Fibroblast of lung (primary cell): ENCODE results near the gene MTMR1. TPM values are rescaled to one million over a fixed set of nuclear protein-coding genes. Genes with fewer than 3 reads are reported as not detected.

Source experiments
- DNase-seq, 2 donors: peaks; one replicate each; pipeline versions ENCODE4 v3.0.0 to v3.0.0-alpha.2; 2010; ENCODE audit warnings: low read depth in 2 of 2
- H2AFZ ChIP-seq: 2 replicates; pipeline ENCODE4 v1.5.1; 2012; ENCODE audit warnings: low read length, control low read depth, inconsistent platforms
- H3K27ac ChIP-seq: 2 replicates; pipeline ENCODE4 v1.5.1; 2011; ENCODE audit warnings: low read length, control low read depth; ENCODE audit not compliant: insufficient read depth
- H3K27me3 ChIP-seq: 2 replicates; pipeline ENCODE4 v1.5.1; 2011; ENCODE audit warnings: mild to moderate bottlenecking, low read length; ENCODE audit not compliant: control insufficient read depth, insufficient read depth
- H3K36me3 ChIP-seq: 2 replicates; pipeline ENCODE4 v1.5.1; 2011; ENCODE audit warnings: low read length; ENCODE audit not compliant: control insufficient read depth, insufficient read depth
- H3K4me1 ChIP-seq: 2 replicates; pipeline ENCODE4 v1.5.1; 2011; ENCODE audit warnings: low read length; ENCODE audit not compliant: control insufficient read depth, insufficient read depth; ENCODE audit errors: extremely low read depth
- H3K4me2 ChIP-seq: 2 replicates; pipeline ENCODE4 v1.5.1; 2011; ENCODE audit warnings: low read length, control low read depth; ENCODE audit not compliant: insufficient read depth; ENCODE audit errors: extremely low read depth
- H3K4me3 ChIP-seq, 4 experiments: fragments of 200-600 bp in 1 of 4; sonication (generic) in 1 of 4; replicated peaks in 1 of 4; 2 replicates each; pipeline ENCODE4 v1.5.1; 2011 to 2016; ENCODE audit warnings: low read length in 4 of 4, low read depth in 3 of 4, mild to moderate bottlenecking in 3 of 4, control low read depth in 2 of 4, inconsistent platforms in 1 of 4, mixed read lengths in 1 of 4; ENCODE audit not compliant: insufficient read depth in 1 of 4; ENCODE audit errors: control extremely low read depth in 1 of 4
- H3K79me2 ChIP-seq: 2 replicates; pipeline ENCODE4 v1.5.1; 2012; ENCODE audit warnings: mild to moderate bottlenecking, low read length, inconsistent platforms; ENCODE audit not compliant: control insufficient read depth, insufficient read depth
- H3K9ac ChIP-seq: 2 replicates; pipeline ENCODE4 v1.5.1; 2011; ENCODE audit warnings: mild to moderate bottlenecking, low read length, control low read depth; ENCODE audit not compliant: insufficient read depth
- H3K9me3 ChIP-seq: 2 replicates; pipeline ENCODE4 v1.5.1; 2012; ENCODE audit warnings: low read depth, low read length; ENCODE audit not compliant: control insufficient read depth, insufficient read depth
- H4K20me1 ChIP-seq: 2 replicates; pipeline ENCODE4 v1.5.1; 2011; ENCODE audit warnings: low read length; ENCODE audit not compliant: control insufficient read depth, insufficient read depth; ENCODE audit errors: extremely low read depth
- EZH2 ChIP-seq: IDR thresholded peaks from 2 replicates; pipeline ENCODE4 v1.5.1; 2012; ENCODE audit warnings: low read length, control low read depth, mild to moderate bottlenecking; ENCODE audit errors: missing control alignments
- polyA plus RNA-seq, 2 donors: library from polyadenylated mRNA; depleted of rRNA in 1 of 2; stranded (reverse) in 1 of 2; unstranded in 1 of 2; fragments of >200 nt; gene quantifications; 2 replicates each; pipeline ENCODE4 v1.2.1, GENCODE V29; 2011 to 2012; ENCODE audit warnings: missing spikeins in 1 of 2
- total RNA-seq: library from RNA; depleted of rRNA; stranded (reverse); fragments of >200 nt; gene quantifications from 2 replicates; pipeline ENCODE4 v1.2.1, GENCODE V29; 2014
- TF ChIP-seq, protein P1 (sequence below), 2 donors: IDR thresholded peaks in 1 of 2; conservative IDR thresholded peaks in 1 of 2; 1 replicate in 1 of 2; 2 replicates in 1 of 2; pipeline ENCODE4 v1.5.1; 2011 to 2012; ENCODE audit warnings: low read length in 2 of 2, control low read depth in 1 of 2, inconsistent platforms in 1 of 2, low read depth in 1 of 2, mild to moderate bottlenecking in 1 of 2

Gene MTMR1
- total and polyA plus RNA-seq, 2 donors (not counting 1 experiment from before 2014, with no cell fraction given) = 22.3 to 28.1 TPM

DNA sequence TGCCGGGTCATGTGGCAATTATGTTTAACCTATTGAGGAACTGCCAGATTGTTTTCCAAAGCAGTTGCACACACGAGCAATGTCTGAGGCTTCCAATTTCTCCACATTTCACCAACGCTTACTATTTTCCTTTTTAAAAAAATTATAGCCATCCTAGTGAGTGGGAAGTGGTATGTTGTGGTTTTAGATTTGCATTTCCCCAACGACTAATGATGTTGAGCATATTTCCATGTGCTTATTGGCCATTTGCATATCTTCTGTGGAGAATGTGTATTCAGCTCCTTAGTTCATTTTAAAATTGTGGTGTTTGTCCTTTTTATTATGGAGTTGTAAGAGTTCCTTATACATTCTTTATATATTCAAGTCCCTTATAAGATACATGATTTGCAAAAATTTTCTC, 60.2 kb downstream of the MTMR1 start:
- H4K20me1 ChIP-seq = no peaks in the 10 kb centered on the region
- H3K4me1 ChIP-seq = no peaks in the 10 kb centered on the region
- H3K9me3 ChIP-seq = no peaks in the 10 kb centered on the region
- H2AFZ ChIP-seq = no peak overlapping the region
- peaks cover 2% of the 10 kb centered on the region for H3K36me3 ChIP-seq
- DNase-seq = peak in 1 of 2 donors; percentile 30
- no peak overlapping the region for H3K9ac ChIP-seq
- no peaks in the 10 kb centered on the region for H3K79me2 ChIP-seq
- no peak overlapping the region for H3K27ac ChIP-seq
- H3K4me3 ChIP-seq = no peak overlapping the region
- H3K4me2 ChIP-seq = no peak overlapping the region
- H3K27me3 ChIP-seq = no peaks in the 10 kb centered on the region
- TF ChIP-seq, protein P1, sequence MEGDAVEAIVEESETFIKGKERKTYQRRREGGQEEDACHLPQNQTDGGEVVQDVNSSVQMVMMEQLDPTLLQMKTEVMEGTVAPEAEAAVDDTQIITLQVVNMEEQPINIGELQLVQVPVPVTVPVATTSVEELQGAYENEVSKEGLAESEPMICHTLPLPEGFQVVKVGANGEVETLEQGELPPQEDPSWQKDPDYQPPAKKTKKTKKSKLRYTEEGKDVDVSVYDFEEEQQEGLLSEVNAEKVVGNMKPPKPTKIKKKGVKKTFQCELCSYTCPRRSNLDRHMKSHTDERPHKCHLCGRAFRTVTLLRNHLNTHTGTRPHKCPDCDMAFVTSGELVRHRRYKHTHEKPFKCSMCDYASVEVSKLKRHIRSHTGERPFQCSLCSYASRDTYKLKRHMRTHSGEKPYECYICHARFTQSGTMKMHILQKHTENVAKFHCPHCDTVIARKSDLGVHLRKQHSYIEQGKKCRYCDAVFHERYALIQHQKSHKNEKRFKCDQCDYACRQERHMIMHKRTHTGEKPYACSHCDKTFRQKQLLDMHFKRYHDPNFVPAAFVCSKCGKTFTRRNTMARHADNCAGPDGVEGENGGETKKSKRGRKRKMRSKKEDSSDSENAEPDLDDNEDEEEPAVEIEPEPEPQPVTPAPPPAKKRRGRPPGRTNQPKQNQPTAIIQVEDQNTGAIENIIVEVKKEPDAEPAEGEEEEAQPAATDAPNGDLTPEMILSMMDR (conservative IDR thresholded peaks at IDR 0.05 in 1 of 2, IDR thresholded peaks at IDR 0.05 in 1 of 2; ENCODE audit: low read depth in 1 of 2, low read length in 2 of 2) = no peak
- TF ChIP-seq EZH2 = no peak

DNA sequence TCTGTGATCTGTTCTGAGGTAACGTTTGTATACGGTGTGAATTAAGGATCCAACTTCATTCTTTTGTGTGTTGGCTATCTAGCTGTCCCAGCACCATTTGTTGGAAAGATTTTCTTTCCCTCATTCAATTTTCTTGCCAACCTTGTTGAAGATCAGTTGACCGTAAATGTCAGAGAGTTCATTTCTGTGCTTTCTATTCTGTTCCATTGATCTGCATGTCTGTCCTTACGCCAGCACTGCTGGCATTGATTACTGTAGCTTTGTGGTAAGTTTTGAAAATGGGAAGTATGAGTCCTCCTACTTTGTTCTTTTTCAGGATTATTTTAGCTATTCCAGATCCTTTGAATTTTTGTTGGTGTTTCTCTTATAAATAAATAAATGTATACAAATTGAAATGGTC, 60.8 kb downstream of the MTMR1 start:
- Histone ChIP-seq H3K79me2 (no peaks in the 10 kb centered on the region), H3K27ac (no peak overlapping the region), H2AFZ (no peak overlapping the region), H3K4me2 (no peak overlapping the region), H3K9ac (no peak overlapping the region), H3K4me1 (no peaks in the 10 kb centered on the region), H3K4me3 (no peak overlapping the region), H4K20me1 (no peaks in the 10 kb centered on the region), H3K9me3 (no peaks in the 10 kb centered on the region), H3K36me3 (peaks cover 2% of the 10 kb centered on the region), H3K27me3 (no peaks in the 10 kb centered on the region)
- DNase-seq = no peak
- TF ChIP-seq, protein P1 (conservative IDR thresholded peaks at IDR 0.05 in 1 of 2, IDR thresholded peaks at IDR 0.05 in 1 of 2; ENCODE audit: low read depth in 1 of 2, low read length in 2 of 2) = no peak
- no peak for TF ChIP-seq EZH2

DNA sequence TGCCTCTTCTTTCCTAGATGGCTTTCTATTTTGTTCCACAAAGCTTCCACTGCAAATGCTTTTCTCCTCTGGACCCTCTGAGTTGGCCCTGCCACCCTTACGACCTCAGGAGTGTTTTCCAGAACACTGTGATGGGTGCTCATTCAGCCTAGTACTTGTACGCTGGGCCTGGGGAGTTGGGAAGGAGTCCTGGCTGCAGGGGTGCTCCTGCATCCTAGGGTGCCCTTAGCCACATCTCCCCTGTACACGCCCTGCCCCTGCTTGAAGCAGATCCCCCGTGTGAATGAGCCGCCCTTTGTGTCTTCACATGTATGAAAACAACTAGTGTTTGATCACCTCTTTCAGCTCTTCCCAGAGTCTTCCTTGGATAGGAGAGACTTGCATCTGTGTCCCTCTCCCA, 64.2 kb downstream of the MTMR1 start:
- Histone ChIP-seq H3K27ac (no peak overlapping the region), H2AFZ (no peak overlapping the region), H3K79me2 (no peaks in the 10 kb centered on the region), H3K4me3 (no peak overlapping the region), H3K36me3 (peaks cover 4% of the 10 kb centered on the region), H3K9me3 (no peaks in the 10 kb centered on the region), H3K9ac (no peak overlapping the region), H3K27me3 (no peaks in the 10 kb centered on the region), H4K20me1 (no peaks in the 10 kb centered on the region), H3K4me2 (no peak overlapping the region), H3K4me1 (no peaks in the 10 kb centered on the region)
- no peak for DNase-seq
- TF ChIP-seq, protein P1 (conservative IDR thresholded peaks at IDR 0.05 in 1 of 2, IDR thresholded peaks at IDR 0.05 in 1 of 2; ENCODE audit: low read depth in 1 of 2, low read length in 2 of 2) = no peak
- no peak for TF ChIP-seq EZH2
